Left renal pelvis (tissue), 4 donors: ENCODE measurements around the gene CHST15. TPM values are rescaled to one million over a fixed set of nuclear protein-coding genes. Genes with fewer than 3 reads are reported as not detected.

Source experiments
- DNase-seq, 4 donors: peaks; one replicate each; pipeline ENCODE4 v3.0.0-alpha.2; 2013; ENCODE audit warnings: low read depth in 4 of 4, low spot score in 3 of 4
- polyA plus RNA-seq, 4 donors: library from polyadenylated mRNA; unstranded; fragments of 120-200 nt; gene quantifications; one replicate each; pipeline ENCODE4 v1.2.1, GENCODE V29; 2013; ENCODE audit not compliant: insufficient read length in 4 of 4

CHST15 gene
- polyA plus RNA-seq, 4 donors: 16.6 to 38.5 (median 20.0) TPM

DNA sequence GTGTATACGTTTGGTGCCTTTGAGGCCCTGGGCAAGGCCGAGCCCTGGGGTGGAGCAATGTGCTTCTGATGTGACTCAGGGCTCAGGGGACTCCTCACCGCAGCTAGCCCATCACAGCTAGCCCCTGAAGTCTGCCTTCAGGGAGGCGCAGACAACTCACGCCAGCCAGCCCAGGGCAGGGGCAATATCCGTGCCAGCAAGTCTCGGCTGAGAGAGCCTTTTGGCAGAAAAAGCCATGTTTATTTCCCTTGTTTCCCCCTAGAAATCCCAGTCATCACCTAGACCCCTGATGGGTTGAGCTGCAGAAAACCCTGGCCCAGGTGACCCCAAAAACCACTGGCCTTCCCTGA lies 90.4 kb downstream of the CHST15 start:
- no peak for DNase-seq

DNA sequence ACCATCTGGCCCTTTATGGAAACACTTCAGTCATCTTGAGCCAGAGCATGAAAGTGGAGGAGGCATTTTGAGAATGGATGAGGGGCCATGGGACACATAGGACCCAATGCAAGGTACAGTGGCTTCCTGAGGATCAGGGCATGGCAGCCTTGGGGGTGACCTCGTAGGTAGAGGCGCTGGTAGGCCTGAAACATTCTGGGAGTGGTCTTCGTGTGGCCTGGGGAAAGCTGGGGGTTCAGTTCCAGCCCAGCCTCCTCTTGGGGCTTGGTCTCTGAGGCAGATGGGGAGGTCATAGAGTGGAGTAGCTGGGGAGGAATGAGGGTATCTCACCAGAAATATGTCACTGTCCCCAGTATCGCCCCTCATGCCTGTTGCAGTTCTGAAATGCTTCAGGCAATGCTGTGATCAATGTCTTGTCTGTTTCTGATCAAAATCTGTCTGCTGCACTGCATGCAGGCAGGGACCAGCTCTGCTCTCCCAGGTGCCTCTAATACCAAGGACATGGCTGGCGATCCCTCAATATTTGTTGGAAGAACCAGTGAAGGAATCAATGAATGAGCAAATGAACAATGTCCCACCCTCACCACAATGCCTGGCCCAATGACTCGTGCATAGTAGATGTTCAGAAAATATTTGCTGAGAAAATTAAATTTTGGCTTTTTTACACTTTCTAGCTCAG lies 90.9 kb downstream of the CHST15 start:
- no peak for DNase-seq

DNA sequence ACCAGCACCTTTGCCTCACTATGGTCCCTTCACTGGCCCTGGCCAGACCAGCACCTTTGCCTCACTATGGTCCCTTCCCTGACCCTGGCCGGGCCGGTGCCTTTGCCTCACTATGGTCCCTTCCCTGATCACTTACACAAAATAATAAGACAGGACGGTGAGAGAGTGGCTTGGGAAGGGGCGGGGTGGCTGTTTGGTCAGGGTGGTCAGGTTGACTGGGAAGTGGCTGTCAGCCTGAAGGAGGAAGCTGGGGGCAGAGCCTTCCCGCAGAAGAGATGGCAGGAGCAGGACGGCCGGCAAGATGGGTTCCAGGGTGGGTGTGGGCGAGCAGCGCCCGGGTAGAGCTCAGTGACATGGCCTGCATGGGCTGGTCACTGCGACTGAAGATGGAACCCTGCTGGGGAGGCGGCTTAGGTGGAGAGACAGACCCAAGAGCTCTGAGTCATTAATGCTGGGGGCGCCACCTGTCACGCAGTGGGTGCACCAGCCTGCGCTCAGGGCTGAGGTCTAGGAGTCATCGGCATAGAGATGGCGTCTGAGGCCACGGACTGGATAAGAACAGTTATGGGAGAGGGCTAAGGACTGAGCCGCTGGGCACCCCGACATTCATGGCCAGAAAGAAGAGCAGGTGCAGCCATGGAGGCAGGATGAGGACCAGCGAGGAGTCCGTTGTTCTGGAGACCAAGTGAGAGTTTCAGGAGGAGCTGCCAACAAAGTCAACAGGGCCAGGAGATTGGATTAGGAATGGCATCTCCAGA lies 91.8 kb downstream of the CHST15 start:
- no peak for DNase-seq

DNA sequence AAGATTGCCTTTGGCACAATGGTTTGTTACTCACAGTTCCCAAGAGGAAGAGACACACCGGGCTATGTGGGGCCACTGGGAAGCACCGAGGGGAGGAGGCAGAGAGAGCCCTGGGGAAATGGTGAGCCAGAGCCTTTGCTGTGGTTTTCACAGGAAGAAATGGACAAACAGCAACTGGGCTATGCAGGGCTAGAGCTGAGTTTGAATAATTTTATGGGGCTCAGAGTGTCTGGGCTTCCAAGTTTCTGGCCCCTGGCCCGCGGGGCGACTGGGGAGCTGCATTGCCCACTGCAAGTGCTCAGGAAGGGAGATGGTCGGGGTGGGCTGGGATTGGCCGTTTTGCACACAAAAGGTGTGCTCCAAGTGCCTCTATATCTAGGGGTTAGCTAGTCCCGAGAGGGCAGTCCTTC lies 92.6 kb downstream of the CHST15 start:
- no peak for DNase-seq

DNA sequence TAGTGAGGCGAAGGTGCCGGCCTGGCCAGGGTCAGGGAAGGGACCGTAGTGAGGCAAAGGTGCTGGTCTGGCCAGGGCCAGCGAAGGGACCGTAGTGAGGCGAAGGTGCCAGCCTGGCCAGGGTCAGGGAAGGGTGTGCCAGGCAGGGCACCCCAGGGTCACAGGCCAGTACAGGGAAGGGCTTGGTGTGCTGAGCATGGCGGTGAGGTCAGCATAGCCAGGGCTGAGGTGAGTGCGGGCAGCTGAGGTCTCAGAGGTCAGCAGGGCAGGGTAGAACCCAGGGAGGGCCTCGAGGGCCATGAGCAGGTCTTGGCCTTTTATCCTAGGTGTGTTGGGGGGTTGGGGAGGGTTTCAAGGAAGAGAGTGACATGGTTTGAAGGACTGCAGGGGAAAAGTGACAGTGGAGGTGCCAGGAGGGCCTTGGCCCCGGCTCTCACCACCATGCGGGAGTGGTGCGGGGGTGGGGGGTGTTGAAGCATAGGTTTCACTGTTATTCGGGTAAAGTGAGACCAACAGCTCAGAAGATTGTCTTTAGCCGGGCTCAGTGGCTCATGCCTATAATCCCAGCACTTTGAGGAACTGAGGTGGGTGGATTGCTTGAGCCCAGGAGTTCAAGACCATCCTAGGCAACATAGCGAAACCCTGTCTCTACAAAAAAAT lies 93.3 kb downstream of the CHST15 start:
- DNase-seq: no peak

DNA sequence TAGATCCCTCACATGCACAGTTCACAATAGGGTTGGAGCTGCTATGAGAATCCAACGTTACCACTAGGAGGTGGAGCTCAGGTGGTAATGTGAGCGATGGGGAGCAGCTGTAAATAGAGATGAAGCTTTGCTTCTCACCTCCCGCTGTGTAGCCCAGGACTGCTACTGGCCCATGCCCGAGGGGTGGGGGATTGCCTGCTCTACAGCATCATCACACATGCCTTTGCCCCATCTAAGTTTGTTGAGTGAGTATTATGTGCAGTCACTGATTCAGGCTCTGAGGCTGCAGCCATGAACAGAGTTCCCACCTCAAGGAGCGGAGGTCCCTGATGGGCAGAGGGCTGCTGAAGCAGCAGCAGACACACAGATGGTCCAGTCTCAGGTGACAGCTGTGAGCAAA lies 94.1 kb downstream of the CHST15 start:
- DNase-seq: no peak

- no peak for DNase-seq
Observed at GRCh38 chr10:123998197-123999141, 94.9 kb downstream of the CHST15 start.

GRCh38 chr10:123997486-123998196 lies 95.8 kb downstream of the CHST15 start:
- DNase-seq: no peak

DNA sequence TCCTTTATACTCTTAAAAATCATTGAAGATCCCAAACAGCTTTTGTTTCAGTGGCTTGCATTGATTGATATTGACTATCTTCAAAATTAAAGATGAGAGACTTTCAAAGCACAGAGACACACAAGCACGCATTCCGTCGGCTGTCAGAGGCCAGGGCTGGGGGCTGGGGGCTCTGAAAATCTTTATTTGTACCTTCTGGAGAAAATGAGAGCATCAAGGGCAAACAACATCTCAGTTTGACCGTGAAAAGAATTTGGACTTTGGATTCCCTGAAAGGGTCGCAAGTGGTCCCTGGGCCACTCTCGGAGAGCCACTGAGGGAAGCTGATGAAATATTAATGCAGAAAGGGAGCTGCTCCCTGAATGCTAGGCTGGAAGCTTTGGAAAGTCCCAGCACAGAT lies 96.4 kb downstream of the CHST15 start:
- no peak for DNase-seq

- DNase-seq: no peak
Observed at GRCh38 chr10:123996302-123996701, 97.1 kb downstream of the CHST15 start.

GRCh38 chr10:123995461-123996131 lies 97.8 kb downstream of the CHST15 start:
- DNase-seq: no peak

GRCh38 chr10:123995082-123995460 lies 98.3 kb downstream of the CHST15 start:
- DNase-seq: no peak

- peak; percentile 61 to 69 (median 62) for DNase-seq
Observed at GRCh38 chr10:123994417-123995081, 98.8 kb downstream of the CHST15 start.

- DNase-seq: no peak
Observed at GRCh38 chr10:123993534-123994416, 99.6 kb downstream of the CHST15 start.

DNA sequence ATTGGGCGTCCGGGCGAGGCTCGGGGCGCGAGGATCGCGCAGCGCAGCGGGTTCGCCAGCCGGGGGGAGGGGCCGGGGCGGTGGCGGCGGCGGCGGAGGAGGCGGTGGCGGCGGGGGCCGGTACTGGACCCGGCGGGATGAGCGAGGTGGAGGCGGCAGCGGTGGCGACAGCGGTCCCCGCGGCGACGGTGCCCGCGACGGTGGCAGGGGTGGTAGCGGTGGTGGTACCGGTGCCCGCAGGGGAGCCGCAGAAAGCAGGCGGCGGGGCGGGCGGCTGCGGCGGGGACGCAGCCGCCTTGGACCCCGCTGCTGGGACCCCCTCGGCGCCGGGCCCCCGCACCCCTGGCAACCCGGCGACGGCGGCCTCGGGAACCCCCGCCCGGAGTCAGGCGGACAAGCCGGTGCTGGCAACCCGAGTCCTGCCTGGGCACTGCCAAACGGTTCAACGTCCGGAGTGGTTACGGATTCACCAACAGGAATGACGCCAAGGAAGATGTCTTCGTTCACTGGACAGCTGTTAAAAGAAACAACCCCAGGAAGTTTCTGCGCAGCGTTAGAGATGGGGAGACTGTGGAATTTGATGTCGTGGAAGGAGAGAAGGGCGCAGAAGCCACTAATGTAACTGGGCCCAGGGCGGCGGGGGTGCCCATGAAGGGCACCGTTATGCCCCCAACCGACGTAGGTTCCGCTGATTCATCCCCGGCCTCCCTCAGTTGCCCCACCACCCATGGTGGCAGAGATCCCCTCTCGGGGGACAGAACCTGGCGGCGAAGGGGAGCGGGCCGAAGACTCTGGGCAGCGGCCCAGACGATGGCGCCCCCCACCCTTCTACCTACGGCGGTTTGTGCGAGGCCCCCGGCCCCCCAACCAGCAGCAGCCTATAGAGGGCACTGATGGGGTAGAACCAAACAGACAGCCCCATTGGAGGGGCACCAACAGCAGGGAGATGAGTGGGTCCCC lies 101.5 kb downstream of the CHST15 start:
- DNase-seq: no peak

GRCh38 chr10:123990889-123991288 lies 102.5 kb downstream of the CHST15 start:
- DNase-seq: no peak

- DNase-seq: no peak
Observed at GRCh38 chr10:123988694-123989093, 104.7 kb downstream of the CHST15 start.
